ENCODE results near the gene FBXL7. TPM values are rescaled to one million over a fixed set of nuclear protein-coding genes. Genes with fewer than 3 reads are reported as not detected.

The FBXL7 gene
- total and polyA plus RNA-seq, 4 donors, result 0.24 to 1.4 (median 1.2) TPM

DNA sequence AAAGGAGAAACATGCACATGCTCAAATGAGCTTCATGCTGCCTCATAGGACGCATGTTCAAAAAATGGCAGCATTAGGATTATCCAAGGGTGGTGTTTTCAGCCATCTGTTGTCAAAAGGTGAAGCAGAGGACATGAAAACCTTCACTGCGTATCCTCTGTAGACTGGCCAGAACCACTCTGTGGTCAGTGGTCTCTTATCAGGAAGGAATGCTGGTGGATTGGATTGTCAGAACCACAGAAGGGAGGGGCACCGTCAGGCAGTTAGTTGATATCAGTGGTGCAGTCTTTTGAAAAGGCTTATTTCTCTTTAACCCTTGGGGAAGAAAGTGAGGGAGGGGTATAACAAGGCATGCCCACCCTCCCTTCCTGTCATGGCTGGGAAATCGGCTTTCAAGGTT, 100.1 kb downstream of the FBXL7 start (continued):
- TF ChIP-seq, protein P1, sequence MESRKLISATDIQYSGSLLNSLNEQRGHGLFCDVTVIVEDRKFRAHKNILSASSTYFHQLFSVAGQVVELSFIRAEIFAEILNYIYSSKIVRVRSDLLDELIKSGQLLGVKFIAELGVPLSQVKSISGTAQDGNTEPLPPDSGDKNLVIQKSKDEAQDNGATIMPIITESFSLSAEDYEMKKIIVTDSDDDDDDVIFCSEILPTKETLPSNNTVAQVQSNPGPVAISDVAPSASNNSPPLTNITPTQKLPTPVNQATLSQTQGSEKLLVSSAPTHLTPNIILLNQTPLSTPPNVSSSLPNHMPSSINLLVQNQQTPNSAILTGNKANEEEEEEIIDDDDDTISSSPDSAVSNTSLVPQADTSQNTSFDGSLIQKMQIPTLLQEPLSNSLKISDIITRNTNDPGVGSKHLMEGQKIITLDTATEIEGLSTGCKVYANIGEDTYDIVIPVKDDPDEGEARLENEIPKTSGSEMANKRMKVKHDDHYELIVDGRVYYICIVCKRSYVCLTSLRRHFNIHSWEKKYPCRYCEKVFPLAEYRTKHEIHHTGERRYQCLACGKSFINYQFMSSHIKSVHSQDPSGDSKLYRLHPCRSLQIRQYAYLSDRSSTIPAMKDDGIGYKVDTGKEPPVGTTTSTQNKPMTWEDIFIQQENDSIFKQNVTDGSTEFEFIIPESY (IDR thresholded peaks at IDR 0.05), result no peak
- TF ChIP-seq FOXA2 (IDR thresholded peaks at IDR 0.05), result no peak
- TF ChIP-seq, protein P2, sequence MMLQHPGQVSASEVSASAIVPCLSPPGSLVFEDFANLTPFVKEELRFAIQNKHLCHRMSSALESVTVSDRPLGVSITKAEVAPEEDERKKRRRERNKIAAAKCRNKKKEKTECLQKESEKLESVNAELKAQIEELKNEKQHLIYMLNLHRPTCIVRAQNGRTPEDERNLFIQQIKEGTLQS (IDR thresholded peaks at IDR 0.05), result no peak
- no peak for TF ChIP-seq HNF4A (conservative IDR thresholded peaks at IDR 0.05)
- no peak for TF ChIP-seq GABPA (IDR thresholded peaks at IDR 0.05 in 1 of 2, conservative IDR thresholded peaks at IDR 0.05 in 1 of 2)
- no peak for TF ChIP-seq FOXA1 (IDR thresholded peaks at IDR 0.05)
- no peak for TF ChIP-seq NR2F2 (IDR thresholded peaks at IDR 0.05)

DNA sequence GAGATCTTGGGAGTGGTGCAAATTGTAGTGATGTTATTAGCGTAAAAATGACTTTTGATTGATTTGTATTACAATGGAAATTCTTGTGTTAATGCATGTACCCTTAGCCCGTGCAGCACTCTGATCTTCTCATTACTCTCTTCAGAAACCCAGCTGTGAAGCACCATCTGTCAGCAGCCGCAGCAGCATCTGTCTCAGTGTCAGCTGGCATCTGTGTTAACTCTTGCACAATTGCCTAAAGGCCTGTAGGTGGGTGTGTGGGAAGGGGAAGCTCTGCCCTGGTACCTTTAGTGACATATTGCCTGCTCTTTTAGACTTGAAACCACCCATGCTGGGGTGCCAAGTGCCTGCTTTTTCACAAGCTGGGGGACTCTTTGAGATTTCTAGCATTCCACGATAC, 101.3 kb downstream of the FBXL7 start:
- Histone ChIP-seq H3K27ac (ENCODE audit: low read depth in 1 of 2, low read length in 2 of 2) (no peak overlapping the region), H3K4me1 (ENCODE audit: control insufficient read depth in 4 of 4, insufficient read depth in 4 of 4, low read length in 3 of 4) (no peaks in the 10 kb centered on the region), H3K9ac (ENCODE audit: low read depth in 1 of 2, low read length in 2 of 2) (no peak overlapping the region), H3K27me3 (ENCODE audit: control insufficient read depth in 4 of 4, insufficient read depth in 4 of 4, low read length in 3 of 4) (no peaks in the 10 kb centered on the region), H3K36me3 (ENCODE audit: control insufficient read depth in 4 of 4, insufficient read depth in 3 of 4, low read depth in 1 of 4, low read length in 3 of 4) (no peaks in the 10 kb centered on the region), H3K9me3 (ENCODE audit: control insufficient read depth in 4 of 4, low read length in 3 of 4) (no peaks in the 10 kb centered on the region), H3K4me3 (ENCODE audit: low read depth in 1 of 3, low read length in 3 of 3) (no peak overlapping the region)
- WGBS, result 85% methylated on average over 4 of the region's 4 CpGs
- no peak for DNase-seq (ENCODE audit: low spot score)
- TF ChIP-seq, protein P3, sequence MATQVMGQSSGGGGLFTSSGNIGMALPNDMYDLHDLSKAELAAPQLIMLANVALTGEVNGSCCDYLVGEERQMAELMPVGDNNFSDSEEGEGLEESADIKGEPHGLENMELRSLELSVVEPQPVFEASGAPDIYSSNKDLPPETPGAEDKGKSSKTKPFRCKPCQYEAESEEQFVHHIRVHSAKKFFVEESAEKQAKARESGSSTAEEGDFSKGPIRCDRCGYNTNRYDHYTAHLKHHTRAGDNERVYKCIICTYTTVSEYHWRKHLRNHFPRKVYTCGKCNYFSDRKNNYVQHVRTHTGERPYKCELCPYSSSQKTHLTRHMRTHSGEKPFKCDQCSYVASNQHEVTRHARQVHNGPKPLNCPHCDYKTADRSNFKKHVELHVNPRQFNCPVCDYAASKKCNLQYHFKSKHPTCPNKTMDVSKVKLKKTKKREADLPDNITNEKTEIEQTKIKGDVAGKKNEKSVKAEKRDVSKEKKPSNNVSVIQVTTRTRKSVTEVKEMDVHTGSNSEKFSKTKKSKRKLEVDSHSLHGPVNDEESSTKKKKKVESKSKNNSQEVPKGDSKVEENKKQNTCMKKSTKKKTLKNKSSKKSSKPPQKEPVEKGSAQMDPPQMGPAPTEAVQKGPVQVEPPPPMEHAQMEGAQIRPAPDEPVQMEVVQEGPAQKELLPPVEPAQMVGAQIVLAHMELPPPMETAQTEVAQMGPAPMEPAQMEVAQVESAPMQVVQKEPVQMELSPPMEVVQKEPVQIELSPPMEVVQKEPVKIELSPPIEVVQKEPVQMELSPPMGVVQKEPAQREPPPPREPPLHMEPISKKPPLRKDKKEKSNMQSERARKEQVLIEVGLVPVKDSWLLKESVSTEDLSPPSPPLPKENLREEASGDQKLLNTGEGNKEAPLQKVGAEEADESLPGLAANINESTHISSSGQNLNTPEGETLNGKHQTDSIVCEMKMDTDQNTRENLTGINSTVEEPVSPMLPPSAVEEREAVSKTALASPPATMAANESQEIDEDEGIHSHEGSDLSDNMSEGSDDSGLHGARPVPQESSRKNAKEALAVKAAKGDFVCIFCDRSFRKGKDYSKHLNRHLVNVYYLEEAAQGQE (IDR thresholded peaks at IDR 0.05), result no peak
- TF ChIP-seq YY1 (IDR thresholded peaks at IDR 0.05) (no peak), EGR1 (IDR thresholded peaks at IDR 0.05; ENCODE audit: low read depth in 2 of 2) (no peak), RXRA (IDR thresholded peaks at IDR 0.05) (no peak), NR2F2 (IDR thresholded peaks at IDR 0.05) (no peak), HNF4G (IDR thresholded peaks at IDR 0.05) (no peak), JUND (IDR thresholded peaks at IDR 0.05) (no peak), TAF1 (conservative IDR thresholded peaks at IDR 0.05) (no peak), FOXA1 (IDR thresholded peaks at IDR 0.05) (no peak)
- TF ChIP-seq, protein P1 (IDR thresholded peaks at IDR 0.05), result no peak
- TF ChIP-seq, protein P4, sequence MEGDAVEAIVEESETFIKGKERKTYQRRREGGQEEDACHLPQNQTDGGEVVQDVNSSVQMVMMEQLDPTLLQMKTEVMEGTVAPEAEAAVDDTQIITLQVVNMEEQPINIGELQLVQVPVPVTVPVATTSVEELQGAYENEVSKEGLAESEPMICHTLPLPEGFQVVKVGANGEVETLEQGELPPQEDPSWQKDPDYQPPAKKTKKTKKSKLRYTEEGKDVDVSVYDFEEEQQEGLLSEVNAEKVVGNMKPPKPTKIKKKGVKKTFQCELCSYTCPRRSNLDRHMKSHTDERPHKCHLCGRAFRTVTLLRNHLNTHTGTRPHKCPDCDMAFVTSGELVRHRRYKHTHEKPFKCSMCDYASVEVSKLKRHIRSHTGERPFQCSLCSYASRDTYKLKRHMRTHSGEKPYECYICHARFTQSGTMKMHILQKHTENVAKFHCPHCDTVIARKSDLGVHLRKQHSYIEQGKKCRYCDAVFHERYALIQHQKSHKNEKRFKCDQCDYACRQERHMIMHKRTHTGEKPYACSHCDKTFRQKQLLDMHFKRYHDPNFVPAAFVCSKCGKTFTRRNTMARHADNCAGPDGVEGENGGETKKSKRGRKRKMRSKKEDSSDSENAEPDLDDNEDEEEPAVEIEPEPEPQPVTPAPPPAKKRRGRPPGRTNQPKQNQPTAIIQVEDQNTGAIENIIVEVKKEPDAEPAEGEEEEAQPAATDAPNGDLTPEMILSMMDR (IDR thresholded peaks at IDR 0.05; ENCODE audit: low read depth, low read length, missing input control), result no peak
- TF ChIP-seq, protein P5, sequence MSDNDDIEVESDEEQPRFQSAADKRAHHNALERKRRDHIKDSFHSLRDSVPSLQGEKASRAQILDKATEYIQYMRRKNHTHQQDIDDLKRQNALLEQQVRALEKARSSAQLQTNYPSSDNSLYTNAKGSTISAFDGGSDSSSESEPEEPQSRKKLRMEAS (IDR thresholded peaks at IDR 0.05), result no peak
- TF ChIP-seq, protein P2 (IDR thresholded peaks at IDR 0.05), result no peak

Measured in liver (tissue), 9 donors.